ENCODE results near the gene SH3PXD2A. TPM values are rescaled to one million over a fixed set of nuclear protein-coding genes. Genes with fewer than 3 reads are reported as not detected.

SH3PXD2A gene
- total RNA-seq, 1 donor from 2014 or later: 30.3 TPM

DNA sequence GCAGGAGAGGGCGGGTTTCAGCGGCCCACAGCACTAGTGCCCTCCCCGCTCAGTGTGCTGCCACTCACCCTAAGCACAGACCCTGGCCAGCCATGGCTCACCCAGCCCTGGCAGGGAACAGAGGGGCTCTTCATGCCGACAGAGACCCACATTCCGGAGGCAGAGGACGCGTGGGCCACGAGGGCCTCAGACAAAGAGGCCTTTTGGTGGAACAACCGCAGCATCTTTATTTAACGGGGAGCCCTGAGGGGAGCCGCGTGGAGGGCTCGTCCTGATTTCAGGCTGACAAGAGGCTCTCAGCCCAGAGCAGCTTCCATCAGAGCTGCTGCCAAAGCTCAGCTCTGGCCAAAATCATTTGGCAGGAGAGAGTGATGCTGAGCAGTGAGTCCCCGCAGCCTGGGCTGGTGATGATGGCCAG lies 127.8 kb downstream of the SH3PXD2A start:
- no peak overlapping the region for H3K27ac ChIP-seq (ENCODE audit: low read depth, low read length)
- peaks cover 12 to 16% (median 15%) of the 10 kb centered on the region in 3 donors for H3K36me3 ChIP-seq (ENCODE audit: control insufficient read depth in 3 of 3, insufficient read depth in 3 of 3, low read length in 3 of 3)
- H3K27me3 ChIP-seq (ENCODE audit: control insufficient read depth in 3 of 3, insufficient read depth in 3 of 3, low read length in 3 of 3): no peaks in the 10 kb centered on the region
- peaks cover 0 to 5% (median 3%) of the 10 kb centered on the region in 3 donors for H3K4me1 ChIP-seq (ENCODE audit: control insufficient read depth in 3 of 3, insufficient read depth in 3 of 3, low read length in 3 of 3)
- H3K4me3 ChIP-seq (ENCODE audit: low read length in 3 of 3): no peak overlapping the region
- H3K9me3 ChIP-seq (ENCODE audit: control insufficient read depth in 3 of 3, low read length in 3 of 3): no peaks in the 10 kb centered on the region
- peak overlapping the region in 1 of 3 donors; percentile 21 for H3K9ac ChIP-seq (ENCODE audit: low read depth in 1 of 3, low read length in 3 of 3)

DNA sequence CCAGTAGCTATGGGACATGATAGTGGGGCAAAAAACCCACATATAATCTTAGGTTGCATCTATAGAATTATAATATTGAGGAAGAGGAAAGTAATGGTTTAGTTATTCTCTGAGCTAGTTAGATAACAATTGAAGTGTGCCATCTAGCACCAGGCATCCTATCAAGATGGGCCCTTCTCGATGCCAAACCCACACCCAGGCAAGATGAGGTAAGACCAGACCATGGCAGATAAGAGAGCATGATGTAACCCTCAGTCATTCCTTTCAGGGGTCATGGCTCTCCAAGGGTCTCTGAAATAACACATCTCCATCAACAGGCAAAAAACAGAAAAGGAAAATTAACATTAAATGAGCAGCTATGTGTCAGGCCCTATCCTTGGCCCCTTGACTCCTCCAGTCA lies 128.7 kb downstream of the SH3PXD2A start:
- no peaks in the 10 kb centered on the region for H3K9me3 ChIP-seq (ENCODE audit: control insufficient read depth in 3 of 3, low read length in 3 of 3)
- no peak overlapping the region for H3K4me3 ChIP-seq (ENCODE audit: low read length in 3 of 3)
- peaks cover 11 to 17% (median 16%) of the 10 kb centered on the region in 3 donors for H3K36me3 ChIP-seq (ENCODE audit: control insufficient read depth in 3 of 3, insufficient read depth in 3 of 3, low read length in 3 of 3)
- H3K27ac ChIP-seq (ENCODE audit: low read depth, low read length): no peak overlapping the region
- H3K9ac ChIP-seq (ENCODE audit: low read depth in 1 of 3, low read length in 3 of 3): no peak overlapping the region
- no peaks in the 10 kb centered on the region for H3K27me3 ChIP-seq (ENCODE audit: control insufficient read depth in 3 of 3, insufficient read depth in 3 of 3, low read length in 3 of 3)
- peaks cover 0 to 5% (median 3%) of the 10 kb centered on the region in 3 donors for H3K4me1 ChIP-seq (ENCODE audit: control insufficient read depth in 3 of 3, insufficient read depth in 3 of 3, low read length in 3 of 3)

DNA sequence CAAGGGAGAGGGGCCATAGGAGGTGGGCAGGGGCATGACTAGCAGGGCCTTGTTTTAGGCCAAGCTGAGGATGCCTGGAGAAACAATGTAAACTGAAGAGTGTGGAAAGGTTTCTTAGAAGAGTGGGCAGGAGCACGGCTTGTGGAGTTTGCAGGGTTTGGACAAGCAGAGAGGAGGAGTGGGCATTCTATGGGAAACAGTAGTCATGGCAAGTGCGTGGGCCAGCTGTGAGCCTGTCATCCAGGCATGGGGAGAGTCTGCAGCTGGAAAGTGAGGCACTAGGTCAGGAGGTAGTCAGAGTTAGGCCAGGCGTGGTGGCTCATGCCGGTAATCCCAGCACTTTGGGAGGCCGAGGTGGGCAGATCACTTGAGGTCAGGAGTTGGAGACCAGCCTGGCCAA lies 130.1 kb downstream of the SH3PXD2A start:
- no peak overlapping the region for H3K9ac ChIP-seq (ENCODE audit: low read depth in 1 of 3, low read length in 3 of 3)
- H3K27ac ChIP-seq (ENCODE audit: low read depth, low read length): no peak overlapping the region

DNA sequence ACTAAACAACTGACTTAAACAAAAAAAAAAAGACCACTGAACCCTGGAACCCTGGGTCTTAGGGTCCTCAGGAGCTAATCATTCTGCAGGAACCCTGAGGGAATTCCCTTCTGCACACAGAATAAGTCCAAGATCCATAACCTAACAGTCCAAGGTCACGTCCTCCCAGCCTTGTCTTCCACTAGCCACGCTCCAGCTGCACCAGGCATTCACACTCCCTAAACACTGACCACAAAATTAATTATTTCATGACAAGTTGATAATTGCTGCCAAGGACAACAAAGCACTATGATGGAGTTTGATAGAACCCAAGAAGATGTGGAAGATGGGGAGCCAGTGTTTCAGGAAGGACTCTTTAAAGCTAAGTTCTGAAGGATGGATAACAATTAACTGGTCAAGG lies 130.6 kb downstream of the SH3PXD2A start:
- H3K9ac ChIP-seq (ENCODE audit: low read depth in 1 of 3, low read length in 3 of 3): no peak overlapping the region
- no peaks in the 10 kb centered on the region for H3K27me3 ChIP-seq (ENCODE audit: control insufficient read depth in 3 of 3, insufficient read depth in 3 of 3, low read length in 3 of 3)
- H3K36me3 ChIP-seq (ENCODE audit: control insufficient read depth in 3 of 3, insufficient read depth in 3 of 3, low read length in 3 of 3): peaks cover 16 to 19% (median 18%) of the 10 kb centered on the region in 3 donors
- H3K4me3 ChIP-seq (ENCODE audit: low read length in 3 of 3): no peak overlapping the region
- no peaks in the 10 kb centered on the region for H3K9me3 ChIP-seq (ENCODE audit: control insufficient read depth in 3 of 3, low read length in 3 of 3)
- H3K27ac ChIP-seq (ENCODE audit: low read depth, low read length): no peak overlapping the region
- H3K4me1 ChIP-seq (ENCODE audit: control insufficient read depth in 3 of 3, insufficient read depth in 3 of 3, low read length in 3 of 3): peaks cover 0 to 9% (median 3%) of the 10 kb centered on the region in 3 donors

More for the DNA sequence above, 130.1 kb downstream of the SH3PXD2A start:
- H3K4me3 ChIP-seq (ENCODE audit: low read length in 3 of 3): no peak overlapping the region
- H3K4me1 ChIP-seq (ENCODE audit: control insufficient read depth in 3 of 3, insufficient read depth in 3 of 3, low read length in 3 of 3): peaks cover 0 to 9% (median 3%) of the 10 kb centered on the region in 3 donors
- no peaks in the 10 kb centered on the region for H3K9me3 ChIP-seq (ENCODE audit: control insufficient read depth in 3 of 3, low read length in 3 of 3)
- H3K27me3 ChIP-seq (ENCODE audit: control insufficient read depth in 3 of 3, insufficient read depth in 3 of 3, low read length in 3 of 3): no peaks in the 10 kb centered on the region
- peaks cover 16 to 18% (median 16%) of the 10 kb centered on the region in 3 donors for H3K36me3 ChIP-seq (ENCODE audit: control insufficient read depth in 3 of 3, insufficient read depth in 3 of 3, low read length in 3 of 3)

DNA sequence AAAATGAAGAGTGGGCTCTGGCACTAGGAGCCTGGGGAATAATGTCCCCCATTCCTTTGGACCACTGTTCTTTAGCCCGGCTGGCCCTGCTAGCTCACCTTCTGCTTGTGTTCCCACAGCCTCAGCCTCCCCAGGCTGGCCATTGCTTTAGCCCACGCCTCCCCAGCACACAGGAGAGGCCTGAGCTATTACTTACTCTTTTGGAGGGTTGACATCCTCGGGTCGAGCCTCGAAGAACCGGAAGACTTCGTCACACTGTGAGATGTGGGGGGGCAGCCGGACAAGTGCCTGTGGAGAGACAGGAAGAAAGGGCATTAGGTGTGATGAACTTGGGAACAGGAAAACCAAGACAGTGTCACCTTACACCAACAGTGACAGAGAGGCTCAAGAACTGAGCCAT lies 131.3 kb downstream of the SH3PXD2A start:
- H3K9ac ChIP-seq (ENCODE audit: low read depth in 1 of 3, low read length in 3 of 3): no peak overlapping the region
- peaks cover 0 to 9% (median 3%) of the 10 kb centered on the region in 3 donors for H3K4me1 ChIP-seq (ENCODE audit: control insufficient read depth in 3 of 3, insufficient read depth in 3 of 3, low read length in 3 of 3)
- H3K27me3 ChIP-seq (ENCODE audit: control insufficient read depth in 3 of 3, insufficient read depth in 3 of 3, low read length in 3 of 3): no peaks in the 10 kb centered on the region
- peaks cover 18 to 20% (median 19%) of the 10 kb centered on the region in 3 donors for H3K36me3 ChIP-seq (ENCODE audit: control insufficient read depth in 3 of 3, insufficient read depth in 3 of 3, low read length in 3 of 3)
- H3K4me3 ChIP-seq (ENCODE audit: low read length in 3 of 3): no peak overlapping the region
- no peaks in the 10 kb centered on the region for H3K9me3 ChIP-seq (ENCODE audit: control insufficient read depth in 3 of 3, low read length in 3 of 3)
- H3K27ac ChIP-seq (ENCODE audit: low read depth, low read length): no peak overlapping the region

DNA sequence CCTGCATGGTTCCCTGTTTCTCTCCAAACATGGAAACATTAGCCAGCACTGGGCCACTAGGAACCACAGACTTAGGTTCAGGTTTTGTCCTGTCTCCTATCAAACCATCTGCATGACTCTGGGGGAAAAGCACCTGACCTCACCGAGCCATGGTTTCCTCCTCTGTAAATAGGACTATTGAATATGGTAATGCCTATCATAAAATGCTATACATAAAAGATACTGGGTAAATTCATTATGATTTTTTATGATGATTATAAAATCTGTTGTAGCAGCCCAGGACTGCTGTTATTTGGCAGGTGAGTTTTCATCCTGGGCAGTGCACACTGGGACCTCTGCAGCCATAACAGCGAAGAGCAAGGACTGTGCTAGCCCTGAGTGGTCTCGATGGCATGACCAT lies 131.8 kb downstream of the SH3PXD2A start:
- Histone ChIP-seq H3K4me1 (ENCODE audit: control insufficient read depth in 3 of 3, insufficient read depth in 3 of 3, low read length in 3 of 3) (peaks cover 0 to 9% (median 3%) of the 10 kb centered on the region in 3 donors), H3K4me3 (ENCODE audit: low read length in 3 of 3) (no peak overlapping the region), H3K27ac (ENCODE audit: low read depth, low read length) (no peak overlapping the region), H3K27me3 (ENCODE audit: control insufficient read depth in 3 of 3, insufficient read depth in 3 of 3, low read length in 3 of 3) (no peaks in the 10 kb centered on the region), H3K9me3 (ENCODE audit: control insufficient read depth in 3 of 3, low read length in 3 of 3) (no peaks in the 10 kb centered on the region), H3K9ac (ENCODE audit: low read depth in 1 of 3, low read length in 3 of 3) (no peak overlapping the region), H3K36me3 (ENCODE audit: control insufficient read depth in 3 of 3, insufficient read depth in 3 of 3, low read length in 3 of 3) (peaks cover 18 to 25% (median 21%) of the 10 kb centered on the region in 3 donors)

DNA sequence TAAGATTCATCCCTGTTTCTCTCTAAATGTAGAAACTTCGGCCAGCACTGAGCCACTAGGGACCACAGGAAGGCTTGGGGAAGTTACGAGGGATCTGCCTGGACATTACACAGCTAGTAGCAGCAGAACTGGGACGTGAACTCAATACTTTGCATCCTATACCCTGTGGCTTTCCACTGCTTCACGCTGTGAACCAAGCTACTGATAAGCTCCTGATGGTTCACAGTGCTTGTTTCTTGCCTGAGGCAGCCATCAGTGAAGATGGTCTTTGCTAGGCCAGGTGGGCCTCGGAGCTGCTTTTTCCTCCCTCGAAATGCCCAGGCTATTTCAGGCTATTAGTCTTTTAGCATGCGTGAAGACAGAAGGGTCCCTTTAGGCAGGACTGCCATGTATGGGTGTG lies 132.7 kb downstream of the SH3PXD2A start:
- peaks cover 18 to 25% (median 21%) of the 10 kb centered on the region in 3 donors for H3K36me3 ChIP-seq (ENCODE audit: control insufficient read depth in 3 of 3, insufficient read depth in 3 of 3, low read length in 3 of 3)
- H3K9ac ChIP-seq (ENCODE audit: low read depth in 1 of 3, low read length in 3 of 3): no peak overlapping the region
- H3K27me3 ChIP-seq (ENCODE audit: control insufficient read depth in 3 of 3, insufficient read depth in 3 of 3, low read length in 3 of 3): no peaks in the 10 kb centered on the region
- H3K9me3 ChIP-seq (ENCODE audit: control insufficient read depth in 3 of 3, low read length in 3 of 3): no peaks in the 10 kb centered on the region
- H3K4me3 ChIP-seq (ENCODE audit: low read length in 3 of 3): no peak overlapping the region
- no peak overlapping the region for H3K27ac ChIP-seq (ENCODE audit: low read depth, low read length)
- peaks cover 0 to 8% (median 3%) of the 10 kb centered on the region in 3 donors for H3K4me1 ChIP-seq (ENCODE audit: control insufficient read depth in 3 of 3, insufficient read depth in 3 of 3, low read length in 3 of 3)

DNA sequence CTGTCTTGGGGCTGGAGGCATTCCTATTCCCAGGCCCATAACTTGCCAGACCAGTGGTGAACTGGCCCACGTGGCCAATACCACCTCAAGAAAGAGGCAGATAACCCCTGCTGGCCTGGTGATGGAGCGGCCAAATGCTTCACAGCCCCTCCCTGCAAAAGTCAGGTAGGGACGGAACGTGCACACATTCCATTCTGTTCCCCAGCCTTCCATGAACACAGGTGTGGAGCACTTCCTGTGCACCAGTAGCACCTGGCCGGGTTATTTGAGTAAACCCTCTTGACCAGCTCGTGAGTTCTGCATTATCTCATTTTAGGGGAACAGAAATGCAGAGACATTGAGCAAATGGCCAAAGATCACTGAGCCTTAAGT lies 134.4 kb downstream of the SH3PXD2A start:
- no peak overlapping the region for H3K9ac ChIP-seq (ENCODE audit: low read depth in 1 of 3, low read length in 3 of 3)
- H3K4me3 ChIP-seq (ENCODE audit: low read length in 3 of 3): no peak overlapping the region
- no peaks in the 10 kb centered on the region for H3K9me3 ChIP-seq (ENCODE audit: control insufficient read depth in 3 of 3, low read length in 3 of 3)
- H3K36me3 ChIP-seq (ENCODE audit: control insufficient read depth in 3 of 3, insufficient read depth in 3 of 3, low read length in 3 of 3): peaks cover 18 to 25% (median 21%) of the 10 kb centered on the region in 3 donors
- H3K27ac ChIP-seq (ENCODE audit: low read depth, low read length): no peak overlapping the region
- H3K4me1 ChIP-seq (ENCODE audit: control insufficient read depth in 3 of 3, insufficient read depth in 3 of 3, low read length in 3 of 3): peaks cover 0 to 8% (median 2%) of the 10 kb centered on the region in 3 donors
- H3K27me3 ChIP-seq (ENCODE audit: control insufficient read depth in 3 of 3, insufficient read depth in 3 of 3, low read length in 3 of 3): no peaks in the 10 kb centered on the region

DNA sequence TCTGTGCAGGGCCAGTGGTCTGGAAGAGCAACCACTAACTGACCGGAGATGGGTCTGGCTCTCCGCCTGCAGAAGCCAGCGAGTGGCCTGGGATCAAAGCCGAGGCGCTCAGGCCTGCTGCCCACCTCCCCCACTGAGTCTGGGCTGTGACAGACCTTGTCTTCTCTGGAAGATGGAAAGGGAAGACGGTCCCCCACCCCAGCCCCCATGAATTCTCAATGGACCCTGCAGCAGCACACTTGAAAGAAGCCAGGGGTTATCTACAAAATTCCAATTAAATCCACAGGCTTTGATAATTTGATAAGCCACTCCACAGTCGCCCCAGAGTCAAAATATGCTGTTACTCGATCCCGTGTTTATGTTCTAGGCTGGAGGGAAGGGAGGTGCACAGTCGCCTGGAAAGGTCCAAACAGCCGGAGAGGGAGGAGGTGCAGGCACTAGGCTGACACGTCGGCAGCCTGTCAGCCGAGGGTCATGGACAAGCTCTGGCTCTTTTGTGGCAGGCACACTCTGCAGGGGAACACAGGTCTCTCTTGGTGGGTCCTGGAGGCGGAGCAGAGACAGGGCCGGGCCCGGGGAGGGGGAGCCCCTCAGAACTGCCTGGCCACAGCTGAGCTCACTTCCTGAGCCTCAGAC lies 134.9 kb downstream of the SH3PXD2A start:
- no peaks in the 10 kb centered on the region for H3K9me3 ChIP-seq (ENCODE audit: control insufficient read depth in 3 of 3, low read length in 3 of 3)
- H3K36me3 ChIP-seq (ENCODE audit: control insufficient read depth in 3 of 3, insufficient read depth in 3 of 3, low read length in 3 of 3): peaks cover 18 to 25% (median 21%) of the 10 kb centered on the region in 3 donors
- no peak overlapping the region for H3K27ac ChIP-seq (ENCODE audit: low read depth, low read length)
- no peaks in the 10 kb centered on the region for H3K27me3 ChIP-seq (ENCODE audit: control insufficient read depth in 3 of 3, insufficient read depth in 3 of 3, low read length in 3 of 3)
- H3K4me3 ChIP-seq (ENCODE audit: low read length in 3 of 3): no peak overlapping the region
- no peak overlapping the region for H3K9ac ChIP-seq (ENCODE audit: low read depth in 1 of 3, low read length in 3 of 3)
- H3K4me1 ChIP-seq (ENCODE audit: control insufficient read depth in 3 of 3, insufficient read depth in 3 of 3, low read length in 3 of 3): peaks cover 0 to 8% (median 2%) of the 10 kb centered on the region in 3 donors

DNA sequence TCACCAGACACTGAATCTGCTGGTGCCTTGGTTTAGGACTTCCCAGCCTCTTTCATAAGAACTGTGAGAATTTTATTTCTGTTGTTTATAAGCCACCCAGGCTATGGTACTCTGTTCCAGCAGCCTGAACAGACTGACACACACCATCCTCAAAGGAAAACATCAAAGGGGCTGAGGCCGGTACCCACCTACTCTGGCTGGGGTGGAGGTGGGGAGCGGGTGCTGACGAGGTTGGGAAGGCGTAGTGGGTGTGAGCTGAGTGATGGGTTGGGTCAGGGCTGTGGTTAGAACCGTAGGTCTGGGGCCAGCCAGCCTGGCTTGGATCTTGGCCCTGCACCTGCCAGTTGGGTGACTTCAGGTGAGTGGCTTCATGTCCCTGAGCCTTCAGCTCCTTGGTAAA lies 136.3 kb downstream of the SH3PXD2A start:
- Histone ChIP-seq H3K9me3 (ENCODE audit: control insufficient read depth in 3 of 3, low read length in 3 of 3) (no peaks in the 10 kb centered on the region), H3K4me1 (ENCODE audit: control insufficient read depth in 3 of 3, insufficient read depth in 3 of 3, low read length in 3 of 3) (peaks cover 0 to 8% (median 2%) of the 10 kb centered on the region in 3 donors), H3K9ac (ENCODE audit: low read depth in 1 of 3, low read length in 3 of 3) (no peak overlapping the region), H3K4me3 (ENCODE audit: low read length in 3 of 3) (no peak overlapping the region), H3K27me3 (ENCODE audit: control insufficient read depth in 3 of 3, insufficient read depth in 3 of 3, low read length in 3 of 3) (no peaks in the 10 kb centered on the region), H3K27ac (ENCODE audit: low read depth, low read length) (no peak overlapping the region), H3K36me3 (ENCODE audit: control insufficient read depth in 3 of 3, insufficient read depth in 3 of 3, low read length in 3 of 3) (peaks cover 17 to 19% (median 19%) of the 10 kb centered on the region in 3 donors)
